ENCODE data around the gene STK11IP. TPM values are rescaled to one million over a fixed set of nuclear protein-coding genes. Genes with fewer than 3 reads are reported as not detected.

Gene STK11IP
- total RNA-seq, 1 experiment from 2014 or later: 40.6 TPM

GRCh38 chr2:219609149-219609750 lies 11.6 kb downstream of the STK11IP start:
- no peaks in the 10 kb centered on the region for H3K27me3 ChIP-seq (ENCODE audit: insufficient read depth, low read depth)
- H3K79me2 ChIP-seq (ENCODE audit: low read depth): no peaks in the 10 kb centered on the region
- H3F3A ChIP-seq (ENCODE audit: insufficient read depth, low read depth): no peaks in the 10 kb centered on the region
- BruUV-seq (replicated peaks): no TSS peak
- no peaks in the 10 kb centered on the region; the same call in 1 of the 2 replicates for H3K36me3 ChIP-seq (ENCODE audit: low read depth)
- H3K4me1 ChIP-seq (replicated peaks; ENCODE audit: insufficient read depth): no peaks in the 10 kb centered on the region
- no peak overlapping the region for H2AFZ ChIP-seq
- POLR2A ChIA-PET (ENCODE audit: unreplicated experiment): no interaction called here
- H3K4me2 ChIP-seq: no peak overlapping the region
- H3K27ac ChIP-seq: no peak overlapping the region
- intact Hi-C loops (cut with micrococcal nuclease; ENCODE audit: unreplicated experiment): no loop called here
- no peaks in the 10 kb centered on the region for H4K20me1 ChIP-seq (ENCODE audit: insufficient read depth)
- H3K9me3 ChIP-seq (ENCODE audit: insufficient read depth, low read depth): no peaks in the 10 kb centered on the region
- DNase-seq: no peak
- H3K4me3 ChIP-seq: no peak overlapping the region
- TF ChIP-seq CTCF (conservative IDR thresholded peaks at IDR 0.05) (no peak), EZH2 (IDR thresholded peaks at IDR 0.05; ENCODE audit: low read depth) (no peak)
- CTCF ChIA-PET: no interaction called here
- H3K9me2 ChIP-seq (ENCODE audit: insufficient read depth): no peaks in the 10 kb centered on the region

GRCh38 chr2:219611306-219611705 lies 13.6 kb downstream of the STK11IP start:
- no peaks in the 10 kb centered on the region for H3K79me2 ChIP-seq (ENCODE audit: low read depth)
- H3K9me2 ChIP-seq (ENCODE audit: insufficient read depth): no peaks in the 10 kb centered on the region
- no peak overlapping the region for H2AFZ ChIP-seq
- no peaks in the 10 kb centered on the region for H3K27me3 ChIP-seq (ENCODE audit: insufficient read depth, low read depth)
- H4K20me1 ChIP-seq (ENCODE audit: insufficient read depth): no peaks in the 10 kb centered on the region
- no peak overlapping the region for H3K27ac ChIP-seq
- intact Hi-C loops (cut with micrococcal nuclease; ENCODE audit: unreplicated experiment): no loop called here
- CTCF ChIA-PET: no interaction called here
- H3F3A ChIP-seq (ENCODE audit: insufficient read depth, low read depth): no peaks in the 10 kb centered on the region
- POLR2A ChIA-PET (ENCODE audit: unreplicated experiment): no interaction called here
- no peak overlapping the region for H3K4me2 ChIP-seq
- no peak for DNase-seq
- TF ChIP-seq CTCF (conservative IDR thresholded peaks at IDR 0.05) (no peak), EZH2 (IDR thresholded peaks at IDR 0.05; ENCODE audit: low read depth) (no peak)
- no peak overlapping the region for H3K4me3 ChIP-seq
- BruUV-seq (replicated peaks): no TSS peak
- H3K9me3 ChIP-seq (ENCODE audit: insufficient read depth, low read depth): no peaks in the 10 kb centered on the region
- H3K4me1 ChIP-seq (replicated peaks; ENCODE audit: insufficient read depth): no peaks in the 10 kb centered on the region
- H3K36me3 ChIP-seq (ENCODE audit: low read depth): no peaks in the 10 kb centered on the region; the same call in none of the 2 replicates

GRCh38 chr2:219611866-219612576 lies 14.4 kb downstream of the STK11IP start:
- Histone ChIP-seq H3K79me2 (ENCODE audit: low read depth) (no peaks in the 10 kb centered on the region), H3K4me2 (no peak overlapping the region), H3K9me2 (ENCODE audit: insufficient read depth) (no peaks in the 10 kb centered on the region), H4K20me1 (ENCODE audit: insufficient read depth) (no peaks in the 10 kb centered on the region), H2AFZ (no peak overlapping the region), H3F3A (ENCODE audit: insufficient read depth, low read depth) (no peaks in the 10 kb centered on the region), H3K4me1 (replicated peaks; ENCODE audit: insufficient read depth) (no peaks in the 10 kb centered on the region), H3K27me3 (ENCODE audit: insufficient read depth, low read depth) (no peaks in the 10 kb centered on the region), H3K36me3 (ENCODE audit: low read depth) (no peaks in the 10 kb centered on the region; the same call in none of the 2 replicates), H3K9me3 (ENCODE audit: insufficient read depth, low read depth) (no peaks in the 10 kb centered on the region), H3K4me3 (no peak overlapping the region), H3K27ac (no peak overlapping the region)
- intact Hi-C loops (cut with micrococcal nuclease; ENCODE audit: unreplicated experiment): no loop called here
- BruUV-seq (replicated peaks): no TSS peak
- no peak for TF ChIP-seq CTCF (conservative IDR thresholded peaks at IDR 0.05)
- TF ChIP-seq EZH2 (IDR thresholded peaks at IDR 0.05; ENCODE audit: low read depth): no peak
- CTCF ChIA-PET: interaction anchor here (0.5 kb wide), 1 partner anchor 291 kb away, joined by 3 read pairs; no protein-coding TSS in a partner anchor
- POLR2A ChIA-PET (ENCODE audit: unreplicated experiment): interaction anchor here (0.6 kb wide), 1 partner anchor 60 kb away, joined by 3 read pairs; no protein-coding TSS in a partner anchor
- DNase-seq: no peak

Measured in PC-9 (cell line).